MM.1S (cell line): Measurements from ENCODE around the gene NASP.

Source experiments
- EZH2 ChIP-seq: fragments of 300-600 bp; sonication (generic); optimal IDR thresholded peaks from 2 replicates; pipeline ENCODE3; 2017; ENCODE audit warnings: low read depth, mild to moderate bottlenecking, antibody characterized with exemption, low read length, mixed read lengths
- TF ChIP-seq, protein P1 (sequence below): fragments of 300-600 bp; sonication (generic); IDR thresholded peaks from 2 replicates; pipeline ENCODE4 v1.5.1; 2016; ENCODE audit warnings: antibody characterized with exemption, low read length, mixed read lengths

DNA sequence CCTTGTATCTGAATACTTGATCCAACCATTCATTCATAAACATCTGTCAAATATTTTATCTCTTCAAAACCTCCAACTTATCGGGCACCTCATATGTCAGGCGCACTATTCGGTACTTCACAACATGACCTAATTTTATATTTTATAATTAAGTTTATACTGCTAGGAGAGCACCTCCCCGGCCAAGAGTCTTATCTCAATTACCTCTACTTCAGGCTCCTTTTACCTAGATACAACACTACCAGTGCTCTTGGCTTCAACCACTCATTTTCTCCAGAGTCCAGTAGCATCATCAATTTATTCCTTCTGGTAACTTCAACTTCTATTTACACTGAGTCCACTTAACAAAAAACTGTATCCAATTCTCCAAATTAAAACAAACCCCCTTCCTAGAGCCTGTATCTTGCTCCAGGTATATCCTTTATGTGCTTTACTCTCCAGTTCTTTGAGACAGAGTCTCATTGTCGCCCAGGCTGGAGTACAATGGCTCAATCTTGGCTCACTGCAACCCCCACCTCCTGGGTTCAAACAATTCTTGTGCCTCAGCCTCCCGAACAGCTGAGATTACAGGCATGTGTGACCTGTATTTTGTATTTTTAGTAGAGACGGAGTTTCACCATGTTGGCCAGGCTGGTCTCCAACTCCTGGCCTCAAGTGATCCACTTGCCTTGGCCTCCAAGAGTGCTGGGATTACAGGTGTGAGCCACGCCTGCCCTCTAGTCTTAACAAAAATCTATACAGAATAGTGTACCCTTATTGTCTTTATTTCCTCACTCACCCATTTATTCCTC is 83.7 kb downstream of the NASP start:
- TF ChIP-seq, protein P1, sequence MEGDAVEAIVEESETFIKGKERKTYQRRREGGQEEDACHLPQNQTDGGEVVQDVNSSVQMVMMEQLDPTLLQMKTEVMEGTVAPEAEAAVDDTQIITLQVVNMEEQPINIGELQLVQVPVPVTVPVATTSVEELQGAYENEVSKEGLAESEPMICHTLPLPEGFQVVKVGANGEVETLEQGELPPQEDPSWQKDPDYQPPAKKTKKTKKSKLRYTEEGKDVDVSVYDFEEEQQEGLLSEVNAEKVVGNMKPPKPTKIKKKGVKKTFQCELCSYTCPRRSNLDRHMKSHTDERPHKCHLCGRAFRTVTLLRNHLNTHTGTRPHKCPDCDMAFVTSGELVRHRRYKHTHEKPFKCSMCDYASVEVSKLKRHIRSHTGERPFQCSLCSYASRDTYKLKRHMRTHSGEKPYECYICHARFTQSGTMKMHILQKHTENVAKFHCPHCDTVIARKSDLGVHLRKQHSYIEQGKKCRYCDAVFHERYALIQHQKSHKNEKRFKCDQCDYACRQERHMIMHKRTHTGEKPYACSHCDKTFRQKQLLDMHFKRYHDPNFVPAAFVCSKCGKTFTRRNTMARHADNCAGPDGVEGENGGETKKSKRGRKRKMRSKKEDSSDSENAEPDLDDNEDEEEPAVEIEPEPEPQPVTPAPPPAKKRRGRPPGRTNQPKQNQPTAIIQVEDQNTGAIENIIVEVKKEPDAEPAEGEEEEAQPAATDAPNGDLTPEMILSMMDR = no peak
- no peak for TF ChIP-seq EZH2
